Panc1 (cell line): Measurements from ENCODE around the gene SORL1. TPM values are rescaled to one million over a fixed set of nuclear protein-coding genes. Genes with fewer than 3 reads are reported as not detected.
"Not testable (repeated sequence)": the region's sequence is repeated elsewhere in the genome, so short reads cannot be mapped to it uniquely, and the experiment has no call there.

Experiments
- ATAC-seq: fragments of 200-7000 bp; cut with Tn5 transposase; 2 replicates; pipeline ENCODE4 v1.9.1; 2020; ENCODE audit warnings: mild to moderate bottlenecking, moderate library complexity
- BruUV-seq: library from RNA; stranded (reverse); fragments of 400-500 nt; replicated peaks from 2 replicates; lab custom pipeline; 2021; lab: Mats Ljungman, UMichigan
- CTCF ChIA-PET: fragments of 300-600 bp; sonication (Branson Sonifier 250); formaldehyde crosslinking; loops from one replicate; lab custom pipeline; 2022; ENCODE audit warnings: antibody characterized with exemption; lab: Charles Lee
- POLR2A ChIA-PET: fragments of 300-600 bp; sonication (Branson Sonifier 250); formaldehyde crosslinking; loops from one replicate; lab custom pipeline; 2022; ENCODE audit warnings: antibody characterized with exemption; lab: Charles Lee
- DNase-seq: peaks from one replicate; pipeline ENCODE4 v3.0.0-alpha.2; 2010; ENCODE audit warnings: low read depth, low spot score
- H3K27ac ChIP-seq: 2 replicates; pipeline ENCODE4 v1.5.1; 2011; ENCODE audit warnings: mild to moderate bottlenecking, low read length, inconsistent platforms
- H3K27me3 ChIP-seq: fragments of 200-500 bp; sonication (Bioruptor generic); 2 replicates; pipeline ENCODE4 v1.6.0; 2014; ENCODE audit warnings: low read length, inconsistent platforms; ENCODE audit not compliant: control insufficient read depth, insufficient read depth
- H3K36me3 ChIP-seq: fragments of 200-500 bp; sonication (Bioruptor generic); 2 replicates; pipeline ENCODE4 v1.5.1; 2014; ENCODE audit warnings: inconsistent platforms, mild to moderate bottlenecking, low read length, moderate library complexity; ENCODE audit not compliant: control insufficient read depth, insufficient read depth
- H3K4me1 ChIP-seq: 2 replicates; pipeline ENCODE4 v1.5.1; 2011; ENCODE audit warnings: inconsistent platforms, mild to moderate bottlenecking, low read length, moderate library complexity; ENCODE audit not compliant: control insufficient read depth, insufficient read depth
- H3K4me3 ChIP-seq, 2 experiments: 2 replicates each; pipeline ENCODE4 v1.5.1; 2011 to 2012; ENCODE audit warnings: low read depth in 2 of 2, low read length in 2 of 2, mild to moderate bottlenecking in 2 of 2, inconsistent platforms in 1 of 2, moderate library complexity in 1 of 2
- H3K9me3 ChIP-seq: fragments of 200-500 bp; sonication (Bioruptor generic); 2 replicates; pipeline ENCODE4 v1.5.1; 2014; ENCODE audit warnings: low read depth, mild to moderate bottlenecking, inconsistent platforms, low read length, moderate library complexity; ENCODE audit not compliant: control insufficient read depth, insufficient read depth
- CTCF ChIP-seq: fragments of 450-650 bp; IDR thresholded peaks from 2 replicates; pipeline ENCODE4 v1.5.1; 2017; ENCODE audit warnings: mild to moderate bottlenecking
- POLR2AphosphoS5 ChIP-seq: IDR thresholded peaks from 2 replicates; pipeline ENCODE4 v1.6.1; 2012; ENCODE audit warnings: mild to moderate bottlenecking, low read depth, low read length, moderate library complexity
- REST ChIP-seq, 2 experiments: IDR thresholded peaks; 2 replicates each; pipeline ENCODE4 v1.6.1; 2011 to 2012; ENCODE audit warnings: low read depth in 2 of 2, control low read depth in 1 of 2, low read length in 1 of 2, mild to moderate bottlenecking in 1 of 2, moderate library complexity in 1 of 2; ENCODE audit not compliant: insufficient read depth in 1 of 2
- SIN3A ChIP-seq: IDR thresholded peaks from 2 replicates; pipeline ENCODE4 v1.6.1; 2012; ENCODE audit warnings: low read depth, mild to moderate bottlenecking, low read length, moderate library complexity, borderline replicate concordance; ENCODE audit not compliant: insufficient read depth
- TCF7L2 ChIP-seq: IDR thresholded peaks from 2 replicates; pipeline ENCODE4 v1.6.1; 2011; ENCODE audit warnings: mild to moderate bottlenecking, low read depth, low read length, inconsistent platforms
- in situ Hi-C: cut with HindIII; loops from 2 replicates; pipeline ENCODE4 v1.10.0; 2016; ENCODE audit warnings: low sequenced_read_pairs, low pct_unique_long_range_greater_than_20kb
- intact Hi-C: fragments of 100-400 bp; cut with micrococcal nuclease; formaldehyde crosslinking; loops from one replicate; pipeline ENCODE4 v1.10.0; 2022; ENCODE audit not compliant: unreplicated experiment
- total RNA-seq: library from RNA; stranded (reverse); gene quantifications from one replicate; pipeline ENCODE4 v1.2.1, GENCODE V29; 2021; ENCODE audit not compliant: unreplicated experiment

SORL1 gene
- total RNA-seq, 1 experiment from 2014 or later: 36.3 TPM

GRCh38 chr11:121479698-121480238, 27.7 kb downstream of the SORL1 start:
- ATAC-seq (peak; percentile 18; the same call in 1 of the 2 replicates), DNase-seq (no peak)
- H3K4me3 ChIP-seq: no peak overlapping the region
- ChIA-PET POLR2A (no interaction called here), CTCF (no interaction called here)
- no peaks in the 10 kb centered on the region for H3K27me3 ChIP-seq
- no TSS peak for BruUV-seq
- no peak for TF ChIP-seq CTCF
- TF ChIP-seq REST (IDR thresholded peaks at IDR 0.05; ENCODE audit: insufficient read depth in 1 of 2, low read depth in 2 of 2, low read length in 1 of 2): no peak
- TF ChIP-seq TCF7L2: no peak
- no peak for TF ChIP-seq POLR2AphosphoS5
- no peak for TF ChIP-seq SIN3A
- intact Hi-C loops: no loop called here
- in situ Hi-C loops: no loop called here
- no peaks in the 10 kb centered on the region for H3K9me3 ChIP-seq
- no peaks in the 10 kb centered on the region for H3K36me3 ChIP-seq
- H3K27ac ChIP-seq: no peak overlapping the region
- no peaks in the 10 kb centered on the region for H3K4me1 ChIP-seq

- H3K4me3 ChIP-seq, DNase-seq, H3K27me3 ChIP-seq, H3K4me1 ChIP-seq, in situ Hi-C loops, BruUV-seq, H3K27ac ChIP-seq, intact Hi-C loops, H3K36me3 ChIP-seq, ATAC-seq, CTCF ChIA-PET, POLR2A ChIA-PET, H3K9me3 ChIP-seq: not testable (repeated sequence)
Measured at GRCh38 chr11:121481484-121482230, 29.5 kb downstream of the SORL1 start.
